ENCODE measurements around the gene MRPL55.

Gene MRPL55

DNA sequence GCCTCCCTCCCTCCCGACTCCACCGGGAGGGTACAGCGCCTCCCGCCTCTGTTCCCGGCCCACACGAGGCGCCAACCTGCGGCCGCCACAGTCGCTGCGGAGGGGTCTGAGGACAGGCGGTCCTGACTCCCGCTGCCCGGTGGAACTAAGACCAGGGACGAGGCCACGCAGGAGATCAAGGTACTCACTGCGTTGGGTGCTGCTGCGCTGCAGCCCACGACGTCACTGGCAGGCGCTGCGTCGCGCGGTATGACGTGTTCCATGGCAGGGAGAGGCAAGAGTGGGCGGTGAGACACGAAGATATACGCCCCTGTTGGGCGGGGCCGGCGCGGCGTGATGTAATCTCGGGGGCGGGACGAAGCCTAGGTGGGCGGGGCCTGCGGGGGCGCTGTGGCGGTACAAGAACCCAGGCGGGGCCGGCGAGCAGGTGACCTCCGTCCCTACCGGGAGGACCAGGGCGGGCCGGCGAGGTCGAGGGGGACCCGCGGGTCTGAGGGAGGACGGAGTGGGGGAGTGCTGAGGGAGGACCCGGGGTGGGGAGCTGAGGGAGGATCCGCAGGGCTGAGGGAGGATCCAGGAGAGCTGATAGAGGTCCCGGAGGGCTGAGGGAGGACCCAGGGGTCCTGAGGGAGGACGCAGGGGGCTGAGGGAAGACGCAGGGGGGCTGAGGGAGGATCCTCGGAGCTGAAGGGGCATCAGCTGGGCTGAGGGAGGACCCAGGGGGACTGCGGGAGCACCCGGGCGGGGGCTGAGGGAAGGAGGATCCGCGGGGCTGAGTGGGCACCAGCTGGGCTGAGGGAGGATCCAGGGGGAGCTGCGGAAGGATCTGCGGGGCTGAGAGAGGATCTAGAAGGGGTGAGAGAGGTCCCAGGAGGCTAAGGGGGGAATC is at the start of gene MRPL55:
Gene MRPL55 (minus strand): TSS at position 227 of the 889 bp plus-strand sequence. CDS start 1,039 bp downstream, outside the sequence.
- H3K4me2 ChIP-seq (ENCODE audit: low read depth, low read length): peak within 1 kb of the TSS; percentile 99
- peak; percentile 99 for DNase-seq
- peaks cover 23% of the 10 kb centered on the region for H3F3A ChIP-seq (ENCODE audit: insufficient read depth, low read length)
- H3K4me1 ChIP-seq (ENCODE audit: low read length): peaks cover 28% of the 10 kb centered on the region
- H3K9ac ChIP-seq (ENCODE audit: low read length): peak within 1 kb of the TSS; percentile 99
- no peaks in the 10 kb centered on the region for H3K9me2 ChIP-seq (replicated peaks; ENCODE audit: insufficient read depth, low read length)
- no peaks in the 10 kb centered on the region for H3K27me3 ChIP-seq (replicated peaks; ENCODE audit: insufficient read depth, low read length)
- H3K4me3 ChIP-seq (ENCODE audit: low read length): peak within 1 kb of the TSS; percentile 100
- H2AFZ ChIP-seq (ENCODE audit: low read length): peak within 1 kb of the TSS; percentile 86
- H3K79me2 ChIP-seq (ENCODE audit: low read length): peaks cover 42% of the 10 kb centered on the region
- 0 out of 2 replicates have a peak, but pooled peaks cover 3% of the 10 kb centered on the region for H3K36me3 ChIP-seq (replicated peaks; ENCODE audit: insufficient read depth, low read length)
- peak within 1 kb of the TSS; percentile 59 for H3K27ac ChIP-seq (ENCODE audit: low read length)
- 0 out of 2 replicates have a peak, but pooled peaks have one; percentile 17 for TF ChIP-seq CTCF (IDR thresholded peaks at IDR 0.05; ENCODE audit: low read length)
- TF ChIP-seq EZH2phosphoT487 (IDR thresholded peaks at IDR 0.05; ENCODE audit: low read length): no peak
- no peak for TF ChIP-seq EZH2 (optimal IDR thresholded peaks at IDR 0.05; ENCODE audit: low read depth, low read length)
- no peaks in the 10 kb centered on the region for H4K20me1 ChIP-seq (ENCODE audit: insufficient read depth, low read length)
- H3K9me3 ChIP-seq (replicated peaks; ENCODE audit: insufficient read depth, low read length): no peaks in the 10 kb centered on the region

GRCh38 chr1:228158151-228159007 is 49.3 kb upstream of the MRPL55 start:
- no peak overlapping the region for H3K4me3 ChIP-seq (ENCODE audit: low read length)

DNA sequence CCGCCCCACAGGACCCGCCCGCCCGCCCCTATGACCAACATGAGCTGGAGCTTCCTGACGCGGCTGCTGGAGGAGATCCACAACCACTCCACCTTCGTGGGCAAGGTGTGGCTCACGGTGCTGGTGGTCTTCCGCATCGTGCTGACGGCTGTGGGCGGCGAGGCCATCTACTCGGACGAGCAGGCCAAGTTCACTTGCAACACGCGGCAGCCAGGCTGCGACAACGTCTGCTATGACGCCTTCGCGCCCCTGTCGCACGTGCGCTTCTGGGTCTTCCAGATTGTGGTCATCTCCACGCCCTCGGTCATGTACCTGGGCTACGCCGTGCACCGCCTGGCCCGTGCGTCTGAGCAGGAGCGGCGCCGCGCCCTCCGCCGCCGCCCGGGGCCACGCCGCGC is 48.6 kb upstream of the MRPL55 start:
- Histone ChIP-seq H4K20me1 (ENCODE audit: insufficient read depth, low read length) (no peaks in the 10 kb centered on the region), H3K79me2 (ENCODE audit: low read length) (no peaks in the 10 kb centered on the region), H3K27ac (ENCODE audit: low read length) (no peak overlapping the region), H3K36me3 (replicated peaks; ENCODE audit: insufficient read depth, low read length) (no peaks in the 10 kb centered on the region), H3K4me3 (ENCODE audit: low read length) (no peak overlapping the region), H3K9me3 (replicated peaks; ENCODE audit: insufficient read depth, low read length) (no peaks in the 10 kb centered on the region), H3K4me2 (ENCODE audit: low read depth, low read length) (no peak overlapping the region), H3K9ac (ENCODE audit: low read length) (no peak overlapping the region), H3K4me1 (ENCODE audit: low read length) (no peaks in the 10 kb centered on the region), H3F3A (ENCODE audit: insufficient read depth, low read length) (no peaks in the 10 kb centered on the region), H2AFZ (ENCODE audit: low read length) (no peak overlapping the region), H3K27me3 (replicated peaks; ENCODE audit: insufficient read depth, low read length) (no peaks in the 10 kb centered on the region; the same call in 1 of the 2 replicates), H3K9me2 (replicated peaks; ENCODE audit: insufficient read depth, low read length) (no peaks in the 10 kb centered on the region)
- TF ChIP-seq EZH2phosphoT487 (IDR thresholded peaks at IDR 0.05; ENCODE audit: low read length) (no peak), CTCF (IDR thresholded peaks at IDR 0.05; ENCODE audit: low read length) (no peak), EZH2 (optimal IDR thresholded peaks at IDR 0.05; ENCODE audit: low read depth, low read length) (no peak)
- no peak for DNase-seq

More at GRCh38 chr1:228158151-228159007, 49.3 kb upstream of the MRPL55 start:
- H3K4me2 ChIP-seq (ENCODE audit: low read depth, low read length): no peak overlapping the region
- no peaks in the 10 kb centered on the region for H3F3A ChIP-seq (ENCODE audit: insufficient read depth, low read length)
- H4K20me1 ChIP-seq (ENCODE audit: insufficient read depth, low read length): no peaks in the 10 kb centered on the region
- DNase-seq: no peak
- H3K4me1 ChIP-seq (ENCODE audit: low read length): no peaks in the 10 kb centered on the region
- H3K79me2 ChIP-seq (ENCODE audit: low read length): no peaks in the 10 kb centered on the region
- H3K9me3 ChIP-seq (replicated peaks; ENCODE audit: insufficient read depth, low read length): no peaks in the 10 kb centered on the region
- H3K9me2 ChIP-seq (replicated peaks; ENCODE audit: insufficient read depth, low read length): no peaks in the 10 kb centered on the region
- no peak overlapping the region for H3K9ac ChIP-seq (ENCODE audit: low read length)
- TF ChIP-seq EZH2phosphoT487 (IDR thresholded peaks at IDR 0.05; ENCODE audit: low read length) (no peak), CTCF (IDR thresholded peaks at IDR 0.05; ENCODE audit: low read length) (no peak), EZH2 (optimal IDR thresholded peaks at IDR 0.05; ENCODE audit: low read depth, low read length) (no peak)
- no peak overlapping the region for H2AFZ ChIP-seq (ENCODE audit: low read length)
- no peaks in the 10 kb centered on the region for H3K36me3 ChIP-seq (replicated peaks; ENCODE audit: insufficient read depth, low read length)
- H3K27ac ChIP-seq (ENCODE audit: low read length): no peak overlapping the region
- H3K27me3 ChIP-seq (replicated peaks; ENCODE audit: insufficient read depth, low read length): no peaks in the 10 kb centered on the region; the same call in 1 of the 2 replicates
